ENCODE data around the gene TFE3. TPM values are rescaled to one million over a fixed set of nuclear protein-coding genes. Genes with fewer than 3 reads are reported as not detected.

The TFE3 gene
- total and polyA plus RNA-seq, 10 of the 15 experiments (the other 5 are each of a cell fraction or from before 2014, with no cell fraction given): 3.5 to 20.4 (median 11.6) TPM

GRCh38 chrX:49040376-49040955 is 2.7 kb downstream of the TFE3 start:
- H3K27ac ChIP-seq (ENCODE audit: control insufficient read depth, insufficient read depth): 0 out of 2 replicates have a peak overlapping the region, but pooled peaks have one; percentile 22
- H3K4me2 ChIP-seq (ENCODE audit: control insufficient read depth, insufficient read depth): peak overlapping the region; percentile 30
- H3K9ac ChIP-seq (ENCODE audit: control insufficient read depth, insufficient read depth, low read length): no peak overlapping the region; the same call in 1 of the 2 replicates
- no TSS peak for BruUV-seq (replicated peaks)
- ChIA-PET RAD21 (ENCODE audit: unreplicated experiment) (interaction anchor here (2.2 kb wide), 1 partner anchor 38 kb away, joined by 9 read pairs; the partner anchor contains the start of gene GRIPAP1), SMC1A (ENCODE audit: uncharacterized antibody, unreplicated experiment) (no interaction called here), CTCF (interaction anchor here (0.8 to 1.5 kb wide), 3 partner anchors 13 to 82 kb away, joined by 3 to 4 read pairs (median 3); no protein-coding TSS in a partner anchor), POLR2A (interaction anchor here (0.8 kb wide), 1 partner anchor 46 kb away, joined by 4 read pairs; no protein-coding TSS in a partner anchor)
- peaks cover 29% of the 10 kb centered on the region for H3K79me2 ChIP-seq (ENCODE audit: control insufficient read depth, insufficient read depth, low read length)
- in situ Hi-C loops (cut with MboI): loop anchor here (5.0 kb wide), 1 partner anchor 73 kb away; no protein-coding TSS in a partner anchor
- peak overlapping the region; percentile 17; the same call in 1 of the 2 replicates for H3K4me3 ChIP-seq
- TF ChIP-seq ATF3 (IDR thresholded peaks at IDR 0.05; ENCODE audit: borderline replicate concordance, extremely low read depth, low read depth, low read length) (no peak), FOS (IDR thresholded peaks at IDR 0.05; ENCODE audit: borderline replicate concordance, extremely low read depth, insufficient read length) (no peak), MYB (IDR thresholded peaks at IDR 0.05; ENCODE audit: borderline replicate concordance, low read depth, low read length) (no peak), ZBTB40 (IDR thresholded peaks at IDR 0.05; ENCODE audit: borderline replicate concordance) (no peak), CREB1 (IDR thresholded peaks at IDR 0.05; ENCODE audit: low read depth) (no peak), LARP7 (IDR thresholded peaks at IDR 0.05) (no peak), CEBPB (IDR thresholded peaks at IDR 0.05; ENCODE audit: borderline replicate concordance in 1 of 2, low read depth in 2 of 2, low read length in 2 of 2) (no peak), ZNF592 (IDR thresholded peaks at IDR 0.05) (no peak), NBN (IDR thresholded peaks at IDR 0.05) (no peak), SP1 (IDR thresholded peaks at IDR 0.05; ENCODE audit: low read depth, low read length) (no peak)
- intact Hi-C loops (cut with micrococcal nuclease; ENCODE audit: unreplicated experiment): loop anchor here (5.0 kb wide), 5 partner anchors 38 to 408 kb away; partner anchors contain the start of genes GRIPAP1, HDAC6, PIM2 and PQBP1
- H3K9me3 ChIP-seq (replicated peaks; ENCODE audit: control insufficient read depth, insufficient read depth, low read length): no peaks in the 10 kb centered on the region
- peaks cover 2 to 5% of the 10 kb centered on the region in 2 experiments; a peak in 2 of 4 replicates for H3K36me3 ChIP-seq (ENCODE audit: control insufficient read depth in 2 of 2, insufficient read depth in 2 of 2, low read length in 1 of 2)
- no peaks in the 10 kb centered on the region for H4K20me1 ChIP-seq (ENCODE audit: control insufficient read depth, insufficient read depth)
- FAIRE-seq (no peak), DNase-seq (ENCODE audit: low read depth, low spot score) (no peak), ATAC-seq (no peak)
- no peaks in the 10 kb centered on the region for H3K27me3 ChIP-seq (replicated peaks in 1 of 2; ENCODE audit: control insufficient read depth in 2 of 2, insufficient read depth in 2 of 2, low read length in 1 of 2)
- H3K4me1 ChIP-seq (ENCODE audit: control insufficient read depth, insufficient read depth, low read length): peaks cover 5% of the 10 kb centered on the region; the same call in 1 of the 2 replicates
- WGBS (ENCODE audit: insufficient coverage, insufficient replicate concordance, low lambda C conversion rate, missing lambda C conversion rate): 69% methylated on average over 7 of the region's 7 CpGs
- no peak overlapping the region for H2AFZ ChIP-seq (ENCODE audit: control insufficient read depth, low read depth, low read length)

Data from GM12878 (cell line).